DOHH2 (cell line): Measurements from ENCODE around the gene COTL1.

Source experiments
- H3F3A ChIP-seq: fragments of 200-600 bp; sonication (generic), shearing (Covaris generic); 2 replicates; pipeline ENCODE4 v1.6.0; 2016; ENCODE audit warnings: antibody characterized with exemption, mild to moderate bottlenecking; ENCODE audit not compliant: control insufficient read depth, insufficient read depth
- H3K27ac ChIP-seq: fragments of 200-600 bp; sonication (generic); 2 replicates; pipeline ENCODE4 v1.5.1; 2014; ENCODE audit warnings: low read depth, mild to moderate bottlenecking, low read length, moderate library complexity
- H3K27me3 ChIP-seq: fragments of 200-600 bp; sonication (generic); 2 replicates; pipeline ENCODE4 v1.6.1; 2014; ENCODE audit warnings: mild to moderate bottlenecking, low read length, mixed read lengths; ENCODE audit not compliant: control insufficient read depth
- H3K36me3 ChIP-seq: fragments of 200-600 bp; sonication (generic); 2 replicates; pipeline ENCODE4 v1.6.1; 2014; ENCODE audit warnings: mild to moderate bottlenecking, low read length, moderate library complexity, mixed read lengths; ENCODE audit not compliant: control insufficient read depth
- H3K4me1 ChIP-seq: fragments of 200-600 bp; sonication (generic); 2 replicates; pipeline ENCODE4 v1.6.1; 2014; ENCODE audit warnings: mild to moderate bottlenecking, low read length, mixed read lengths; ENCODE audit not compliant: control insufficient read depth
- H3K4me2 ChIP-seq: fragments of 200-600 bp; sonication (generic); 2 replicates; pipeline ENCODE4 v1.6.0; 2014; ENCODE audit warnings: mild to moderate bottlenecking, low read length, moderate library complexity
- H3K4me3 ChIP-seq: fragments of 200-600 bp; sonication (generic); 2 replicates; pipeline ENCODE4 v1.5.1; 2014; ENCODE audit warnings: mild to moderate bottlenecking, low read length, mixed read lengths
- H3K79me2 ChIP-seq: fragments of 200-600 bp; sonication (generic); 2 replicates; pipeline ENCODE4 v1.6.1; 2014; ENCODE audit warnings: mild to moderate bottlenecking, low read length, mixed read lengths; ENCODE audit not compliant: control insufficient read depth
- H3K9me2 ChIP-seq: fragments of 200-600 bp; sonication (generic); replicated peaks from 2 replicates; pipeline ENCODE4 v1.6.1; 2014; ENCODE audit warnings: mild to moderate bottlenecking, low read length, mixed read lengths; ENCODE audit not compliant: control insufficient read depth
- H3K9me3 ChIP-seq: fragments of 200-600 bp; sonication (generic); 2 replicates; pipeline ENCODE4 v1.6.1; 2014; ENCODE audit warnings: antibody characterized with exemption, low read length, mixed read lengths; ENCODE audit not compliant: control insufficient read depth, insufficient read depth
- H4K20me1 ChIP-seq: fragments of 200-600 bp; sonication (generic); 2 replicates; pipeline ENCODE4 v1.6.0; 2014; ENCODE audit warnings: low read depth, mild to moderate bottlenecking, antibody characterized with exemption, low read length, moderate library complexity; ENCODE audit not compliant: control insufficient read depth, insufficient read depth
- CTCF ChIP-seq: fragments of 200-600 bp; sonication (generic); IDR thresholded peaks from one replicate; pipeline ENCODE4 v1.5.1; 2014; ENCODE audit warnings: antibody characterized with exemption, mild to moderate bottlenecking, low read depth, low read length; ENCODE audit not compliant: poor library complexity, severe bottlenecking
- EZH2phosphoT487 ChIP-seq: fragments of 200-600 bp; sonication (generic); IDR thresholded peaks from 2 replicates; pipeline ENCODE4 v1.6.1; 2017; ENCODE audit warnings: borderline replicate concordance, mild to moderate bottlenecking, antibody characterized with exemption, low read length, moderate library complexity, mixed read lengths

Gene COTL1

GRCh38 chr16:84614968-84615813, 2.7 kb downstream of the COTL1 start:
- H4K20me1 ChIP-seq: peaks cover 6% of the 10 kb centered on the region; the same call in 1 of the 2 replicates
- no peaks in the 10 kb centered on the region for H3K9me2 ChIP-seq
- H3F3A ChIP-seq: peaks cover 5% of the 10 kb centered on the region
- H3K27me3 ChIP-seq: no peaks in the 10 kb centered on the region
- H3K27ac ChIP-seq: no peak overlapping the region
- peaks cover 76% of the 10 kb centered on the region for H3K79me2 ChIP-seq
- peaks cover 65% of the 10 kb centered on the region for H3K36me3 ChIP-seq
- peak overlapping the region; percentile 91 for H3K4me2 ChIP-seq
- H3K9me3 ChIP-seq: peaks cover 10% of the 10 kb centered on the region
- TF ChIP-seq CTCF (no peak), EZH2phosphoT487 (no peak)
- peak overlapping the region; percentile 96 for H3K4me3 ChIP-seq
- peaks cover 58% of the 10 kb centered on the region for H3K4me1 ChIP-seq

GRCh38 chr16:84614623-84614967, 3.3 kb downstream of the COTL1 start:
- H3K79me2 ChIP-seq: peaks cover 82% of the 10 kb centered on the region
- H3K36me3 ChIP-seq: peaks cover 71% of the 10 kb centered on the region
- H3K27ac ChIP-seq: no peak overlapping the region
- no peaks in the 10 kb centered on the region for H3K27me3 ChIP-seq
- 0 out of 2 replicates have a peak overlapping the region, but pooled peaks have one; percentile 91 for H3K4me2 ChIP-seq
- H4K20me1 ChIP-seq: peaks cover 6% of the 10 kb centered on the region; the same call in 1 of the 2 replicates
- no peak overlapping the region for H3K4me3 ChIP-seq
- peaks cover 4% of the 10 kb centered on the region; the same call in 1 of the 2 replicates for H3F3A ChIP-seq
- H3K9me2 ChIP-seq: no peaks in the 10 kb centered on the region
- peaks cover 58% of the 10 kb centered on the region for H3K4me1 ChIP-seq
- H3K9me3 ChIP-seq: peaks cover 14% of the 10 kb centered on the region
- no peak for TF ChIP-seq CTCF
- TF ChIP-seq EZH2phosphoT487: no peak

- H3F3A ChIP-seq: peaks cover 7% of the 10 kb centered on the region; the same call in 1 of the 2 replicates
- no peak overlapping the region for H3K4me3 ChIP-seq
- H3K27ac ChIP-seq: no peak overlapping the region
- H3K27me3 ChIP-seq: no peaks in the 10 kb centered on the region
- peaks cover 6% of the 10 kb centered on the region; the same call in 1 of the 2 replicates for H4K20me1 ChIP-seq
- peaks cover 58% of the 10 kb centered on the region for H3K4me1 ChIP-seq
- H3K36me3 ChIP-seq: peaks cover 76% of the 10 kb centered on the region
- no peak overlapping the region for H3K4me2 ChIP-seq
- no peak for TF ChIP-seq CTCF
- TF ChIP-seq EZH2phosphoT487: no peak
- peaks cover 87% of the 10 kb centered on the region for H3K79me2 ChIP-seq
- H3K9me3 ChIP-seq: peaks cover 14% of the 10 kb centered on the region
- no peaks in the 10 kb centered on the region for H3K9me2 ChIP-seq
These were observed 3.8 kb downstream of the COTL1 start for GRCh38 chr16:84614073-84614459.
